B cell (primary cell): ENCODE data around the gene CACTIN. TPM values are rescaled to one million over a fixed set of nuclear protein-coding genes. Genes with fewer than 3 reads are reported as not detected.

ENCODE experiments used
- ATAC-seq: fragments of 200-7000 bp; cut with Tn5 transposase; one replicate; pipeline ENCODE4 v1.10.0; 2021; ENCODE audit warnings: low read depth, mild to moderate bottlenecking, moderate number of reproducible peaks, moderate library complexity
- CTCF ChIA-PET: fragments of 350-600 bp; sonication (Branson Sonifier 250); formaldehyde crosslinking; loops from one replicate; lab custom pipeline; 2021; ENCODE audit warnings: antibody characterized with exemption, inconsistent platforms; lab: Charles Lee
- POLR2A ChIA-PET: fragments of 350-600 bp; sonication (Branson Sonifier 250); formaldehyde crosslinking; loops from one replicate; lab custom pipeline; 2021; ENCODE audit warnings: antibody characterized with exemption; lab: Charles Lee
- DNase-seq: peaks from one replicate; pipeline ENCODE4 v3.0.0; 2013
- H2AFZ ChIP-seq: 2 replicates; pipeline ENCODE4 v1.6.1; 2012; ENCODE audit warnings: mild to moderate bottlenecking, low read depth, low read length; ENCODE audit not compliant: insufficient read depth, poor library complexity, severe bottlenecking
- H3K27ac ChIP-seq, 2 donors: 1 replicate in 1 of 2; 2 replicates in 1 of 2; pipeline ENCODE4 v1.5.1; 2012 to 2013; ENCODE audit warnings: low read length in 2 of 2, mild to moderate bottlenecking in 2 of 2, moderate library complexity in 1 of 2
- H3K27me3 ChIP-seq, 4 experiments: fragments of 200-600 bp in 1 of 4; sonication (generic) in 1 of 4; replicated peaks in 1 of 4; 1 replicate in 2 of 4; 2 replicates in 2 of 4; pipeline versions ENCODE4 v1.6.1 to v1.7.0; 2013 to 2016; ENCODE audit warnings: low read length in 3 of 4, mild to moderate bottlenecking in 2 of 4, mixed read lengths in 1 of 4, moderate library complexity in 1 of 4; ENCODE audit not compliant: insufficient read depth in 4 of 4, control insufficient read depth in 3 of 4; ENCODE audit errors: control extremely low read depth in 1 of 4
- H3K36me3 ChIP-seq, 2 experiments: replicated peaks in 1 of 2; 1 replicate in 1 of 2; 2 replicates in 1 of 2; pipeline versions ENCODE4 v1.6.1 to v1.7.1; 2013; ENCODE audit warnings: low read length in 1 of 2; ENCODE audit not compliant: insufficient read depth in 2 of 2, control insufficient read depth in 1 of 2; ENCODE audit errors: control extremely low read depth in 1 of 2, extremely low read depth in 1 of 2
- H3K4me1 ChIP-seq, 2 donors: fragments of 200-600 bp in 1 of 2; sonication (generic) in 1 of 2; 1 replicate in 1 of 2; 2 replicates in 1 of 2; pipeline versions ENCODE4 v1.5.1 to v1.6.1; 2013 to 2017; ENCODE audit warnings: low read length in 2 of 2; ENCODE audit not compliant: control insufficient read depth in 2 of 2, insufficient read depth in 2 of 2
- H3K4me2 ChIP-seq: replicated peaks from 2 replicates; pipeline ENCODE3; 2012; ENCODE audit warnings: mild to moderate bottlenecking, low read depth, low read length; ENCODE audit not compliant: poor library complexity, severe bottlenecking
- H3K4me3 ChIP-seq, 5 experiments: fragments of 200-600 bp in 1 of 5; sonication (generic) in 1 of 5; 1 replicate in 3 of 5; 2 replicates in 2 of 5; pipeline versions ENCODE4 v1.5.1 to v1.7.0; 2011 to 2016; ENCODE audit warnings: low read length in 4 of 5, mild to moderate bottlenecking in 4 of 5, low read depth in 2 of 5, control low read depth in 1 of 5, moderate library complexity in 1 of 5; ENCODE audit not compliant: insufficient read depth in 1 of 5; ENCODE audit errors: control extremely low read depth in 1 of 5, extremely low read depth in 1 of 5
- H3K79me2 ChIP-seq: fragments of 200-600 bp; sonication (generic); one replicate; pipeline ENCODE4 v1.6.0; 2016; ENCODE audit warnings: low read length; ENCODE audit not compliant: control insufficient read depth, insufficient read depth
- H3K9ac ChIP-seq: fragments of 200-600 bp; sonication (generic); 2 replicates; pipeline ENCODE4 v1.6.1; 2017; ENCODE audit warnings: mild to moderate bottlenecking, low read length, moderate library complexity
- H3K9me3 ChIP-seq, 3 donors: one replicate each; pipeline versions ENCODE4 v1.6.1 to v1.7.1; 2013; ENCODE audit warnings: low read length in 2 of 3; ENCODE audit not compliant: control insufficient read depth in 2 of 3, insufficient read depth in 1 of 3; ENCODE audit errors: control extremely low read depth in 1 of 3
- H4K20me1 ChIP-seq: 2 replicates; pipeline ENCODE4 v1.6.0; 2012; ENCODE audit warnings: mild to moderate bottlenecking, low read length; ENCODE audit not compliant: insufficient read depth, control insufficient read depth, poor library complexity, severe bottlenecking
- H3K27ac Mint-ChIP-seq: one replicate; pipeline ENCODE4 v1.8.0; 2021; ENCODE audit warnings: mixed read lengths
- H3K27me3 Mint-ChIP-seq: one replicate; pipeline ENCODE4 v1.8.0; 2021; ENCODE audit warnings: mixed read lengths
- H3K4me1 Mint-ChIP-seq: one replicate; pipeline ENCODE4 v1.8.0; 2021; ENCODE audit warnings: mixed read lengths
- H3K4me3 Mint-ChIP-seq: one replicate; pipeline ENCODE4 v1.8.0; 2021; ENCODE audit warnings: mixed read lengths
- H3K9me3 Mint-ChIP-seq: one replicate; pipeline ENCODE4 v1.8.0; 2022; ENCODE audit warnings: mixed read lengths; ENCODE audit not compliant: insufficient read depth
- EZH2 ChIP-seq: IDR thresholded peaks from 2 replicates; pipeline ENCODE4 v1.6.1; 2012; ENCODE audit warnings: borderline replicate concordance, low read depth, mild to moderate bottlenecking, moderate library complexity, low read length; ENCODE audit not compliant: insufficient read depth, poor library complexity, severe bottlenecking
- WGBS: methylation state at CpG from one replicate; pipeline ENCODE4 v1.1.5; 2013; ENCODE audit warnings: missing lambda C conversion rate; ENCODE audit not compliant: insufficient coverage; 5-methylcytosine and 5-hydroxymethylcytosine counted together
- intact Hi-C: fragments of 100-400 bp; cut with micrococcal nuclease; formaldehyde crosslinking; loops from one replicate; pipeline ENCODE4 v1.10.0; 2022
- polyA plus RNA-seq: library from polyadenylated mRNA; depleted of rRNA; stranded (reverse); fragments of >200 nt; gene quantifications from 2 replicates; pipeline ENCODE4 v1.2.3, GENCODE V29; 2012
- total RNA-seq, 2 donors: library from RNA; stranded (reverse); fragments of 120-200 nt in 1 of 2; gene quantifications; 1 replicate in 1 of 2; 2 replicates in 1 of 2; pipeline versions ENCODE4 v1.2.3 to v1.2.4, GENCODE V29; 2013 to 2022
- TF ChIP-seq, protein P1 (sequence below): fragments of 200-600 bp; IDR thresholded peaks from one replicate; pipeline ENCODE4 v1.8.0; 2022; ENCODE audit warnings: antibody characterized with exemption, mild to moderate bottlenecking

CACTIN gene
- total and polyA plus RNA-seq, 2 donors (not counting 1 experiment from before 2014, with no cell fraction given) = 40.6 to 41.8 TPM

DNA sequence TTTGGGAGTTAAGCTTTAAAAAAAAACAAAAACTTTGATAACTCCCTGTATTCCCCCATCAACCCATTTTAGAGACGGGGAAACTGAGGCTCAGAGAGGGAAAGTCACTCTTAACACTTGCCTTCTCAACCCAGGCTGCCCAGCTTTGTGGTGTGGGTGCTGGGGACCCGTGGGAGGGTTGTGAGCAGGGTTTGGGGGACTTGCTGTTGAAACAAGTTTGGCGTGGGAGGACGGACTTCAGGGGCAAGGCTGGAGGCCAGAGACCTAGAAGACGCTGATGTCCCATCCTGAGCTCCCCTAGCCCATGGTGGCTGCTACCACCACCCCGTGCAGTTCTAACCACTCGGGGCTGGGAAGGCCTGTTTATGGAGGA lies 747 bp upstream of the CACTIN start:
- peak overlapping the region; percentile 96 for H2AFZ ChIP-seq
- CTCF ChIA-PET = interaction anchor here (0.8 to 1.4 kb wide), 3 partner anchors 38 to 80 kb away, joined by 3 read pairs; no protein-coding TSS in a partner anchor
- no peaks in the 10 kb centered on the region for H3K27me3 Mint-ChIP-seq

DNA sequence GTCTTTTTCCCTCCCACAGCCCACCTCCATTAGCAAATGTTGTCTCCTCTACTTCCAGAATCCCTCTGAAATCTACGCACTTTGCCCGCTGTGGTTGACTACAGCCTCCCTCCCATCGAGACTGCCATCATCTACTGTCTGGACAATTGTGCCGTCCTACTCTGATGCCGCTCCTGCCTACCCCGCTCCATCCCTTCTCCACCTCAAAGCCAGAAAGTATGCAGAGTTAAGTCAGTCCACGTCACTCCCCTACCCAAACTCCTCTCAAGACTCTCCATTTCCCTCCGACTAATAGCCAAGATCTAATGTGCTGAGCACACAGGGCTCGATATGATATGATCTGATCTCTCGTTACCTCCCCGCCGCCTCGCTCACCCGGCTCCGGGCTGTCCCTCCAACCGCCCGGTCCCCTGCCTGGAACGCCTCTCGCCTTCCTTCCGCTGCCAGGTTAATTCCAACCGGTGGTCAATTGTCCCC lies 556 bp downstream of the CACTIN start:
- Histone ChIP-seq H3K4me2 (peak overlapping the region; percentile 86), H3K79me2 (peaks cover 49% of the 10 kb centered on the region), H3K27me3 (no peaks in the 10 kb centered on the region), H3K9me3 (no peaks in the 10 kb centered on the region), H3K4me1 (peaks cover 17 to 21% of the 10 kb centered on the region in 2 donors), H3K36me3 (peaks cover 0 to 15% of the 10 kb centered on the region in 2 experiments), H2AFZ (peak overlapping the region; percentile 96), H4K20me1 (peaks cover 47% of the 10 kb centered on the region), H3K4me3 (peak overlapping the region; percentile 70 to 98 (median 76)), H3K9ac (peak overlapping the region; percentile 87), H3K27ac (peak overlapping the region in 1 of 2 donors; percentile 98)
- no peaks in the 10 kb centered on the region for H3K9me3 Mint-ChIP-seq
- peak overlapping the region; percentile 100 for H3K27ac Mint-ChIP-seq
- whole genome bisulfite sequencing = 5% methylated on average over 21 of the region's 21 CpGs
- ChIA-PET CTCF (no interaction called here), POLR2A (no interaction called here)
- peak overlapping the region; percentile 96 for H3K4me3 Mint-ChIP-seq
- intact Hi-C loops = loop anchor here (2.0 kb wide), 2 partner anchors 81 to 125 kb away; partner anchors contain the start of gene DOHH
- DNase-seq (no peak), ATAC-seq (no peak)
- TF ChIP-seq EZH2 = no peak
- TF ChIP-seq, protein P1, sequence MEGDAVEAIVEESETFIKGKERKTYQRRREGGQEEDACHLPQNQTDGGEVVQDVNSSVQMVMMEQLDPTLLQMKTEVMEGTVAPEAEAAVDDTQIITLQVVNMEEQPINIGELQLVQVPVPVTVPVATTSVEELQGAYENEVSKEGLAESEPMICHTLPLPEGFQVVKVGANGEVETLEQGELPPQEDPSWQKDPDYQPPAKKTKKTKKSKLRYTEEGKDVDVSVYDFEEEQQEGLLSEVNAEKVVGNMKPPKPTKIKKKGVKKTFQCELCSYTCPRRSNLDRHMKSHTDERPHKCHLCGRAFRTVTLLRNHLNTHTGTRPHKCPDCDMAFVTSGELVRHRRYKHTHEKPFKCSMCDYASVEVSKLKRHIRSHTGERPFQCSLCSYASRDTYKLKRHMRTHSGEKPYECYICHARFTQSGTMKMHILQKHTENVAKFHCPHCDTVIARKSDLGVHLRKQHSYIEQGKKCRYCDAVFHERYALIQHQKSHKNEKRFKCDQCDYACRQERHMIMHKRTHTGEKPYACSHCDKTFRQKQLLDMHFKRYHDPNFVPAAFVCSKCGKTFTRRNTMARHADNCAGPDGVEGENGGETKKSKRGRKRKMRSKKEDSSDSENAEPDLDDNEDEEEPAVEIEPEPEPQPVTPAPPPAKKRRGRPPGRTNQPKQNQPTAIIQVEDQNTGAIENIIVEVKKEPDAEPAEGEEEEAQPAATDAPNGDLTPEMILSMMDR = no peak
- H3K4me1 Mint-ChIP-seq = peaks cover 26% of the 10 kb centered on the region
- H3K27me3 Mint-ChIP-seq = no peaks in the 10 kb centered on the region

More for the DNA sequence above, 747 bp upstream of the CACTIN start:
- peaks cover 38% of the 10 kb centered on the region for H3K79me2 ChIP-seq
- H3K27me3 ChIP-seq = no peaks in the 10 kb centered on the region
- H3K27ac ChIP-seq = peak overlapping the region; percentile 96 to 98
- Mint-ChIP-seq H3K4me1 (peaks cover 26% of the 10 kb centered on the region), H3K27ac (peak overlapping the region; percentile 100), H3K9me3 (no peaks in the 10 kb centered on the region), H3K4me3 (peak overlapping the region; percentile 96)
- peaks cover 34% of the 10 kb centered on the region for H4K20me1 ChIP-seq
- peak overlapping the region; percentile 86 for H3K4me2 ChIP-seq
- H3K36me3 ChIP-seq = peaks cover 0 to 5% of the 10 kb centered on the region in 2 experiments
- intact Hi-C loops = loop anchor here (1.0 to 2.0 kb wide), 5 partner anchors 55 to 136 kb away; partner anchors contain the start of genes DOHH, HMG20B and MFSD12
- no CpG with 5 or more reads among the region's 7 CpGs for WGBS
- H3K9ac ChIP-seq = peak overlapping the region; percentile 87
- TF ChIP-seq, protein P1 = no peak
- TF ChIP-seq EZH2 = no peak
- peak overlapping the region in 3 of 5 experiments; percentile 29 to 76 (median 75) for H3K4me3 ChIP-seq
- no peaks in the 10 kb centered on the region for H3K9me3 ChIP-seq
- ATAC-seq (no peak), DNase-seq (no peak)
- POLR2A ChIA-PET = interaction anchor here (0.5 to 0.6 kb wide), 2 partner anchors 12 to 363 kb away, joined by 5 read pairs; no protein-coding TSS in a partner anchor
- peaks cover 17 to 21% of the 10 kb centered on the region in 2 donors for H3K4me1 ChIP-seq
